ENCODE results near the gene CSNK1G1.
A peak's percentile ranks its signal among the peaks of the same experiment; 100 is the strongest.
"Not testable (repeated sequence)": the region's sequence is repeated elsewhere in the genome, so short reads cannot be mapped to it uniquely, and the experiment has no call there.

The CSNK1G1 gene

GRCh38 chr15:64355944-64356709 lies at the start of gene CSNK1G1:
Gene CSNK1G1 (minus strand): TSS chr15:64356173. CDS start chr15:64300499, 55,674 bp downstream.
- DNase-seq (ENCODE audit: low read depth): peak; percentile 87

DNA sequence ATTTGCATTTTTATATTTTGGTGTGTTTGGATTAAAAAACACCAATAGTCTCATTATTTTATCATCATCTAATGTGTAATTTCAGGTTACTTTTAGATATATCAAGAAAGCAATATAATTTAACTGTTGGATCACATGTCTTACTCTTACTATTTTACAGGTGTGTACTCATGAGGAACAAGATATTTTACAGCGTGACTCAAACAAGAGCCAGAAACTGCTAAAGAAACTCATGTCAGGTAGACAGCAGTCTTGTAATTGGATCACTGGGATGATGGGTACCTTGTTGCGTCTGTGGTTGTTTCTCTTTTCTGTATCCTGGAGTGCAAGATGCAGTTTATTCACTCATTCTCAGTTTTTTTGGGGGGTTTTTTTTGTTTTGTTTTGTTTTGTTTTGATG lies 44.6 kb upstream of the CSNK1G1 start:
- no peak for DNase-seq (ENCODE audit: low read depth)

DNA sequence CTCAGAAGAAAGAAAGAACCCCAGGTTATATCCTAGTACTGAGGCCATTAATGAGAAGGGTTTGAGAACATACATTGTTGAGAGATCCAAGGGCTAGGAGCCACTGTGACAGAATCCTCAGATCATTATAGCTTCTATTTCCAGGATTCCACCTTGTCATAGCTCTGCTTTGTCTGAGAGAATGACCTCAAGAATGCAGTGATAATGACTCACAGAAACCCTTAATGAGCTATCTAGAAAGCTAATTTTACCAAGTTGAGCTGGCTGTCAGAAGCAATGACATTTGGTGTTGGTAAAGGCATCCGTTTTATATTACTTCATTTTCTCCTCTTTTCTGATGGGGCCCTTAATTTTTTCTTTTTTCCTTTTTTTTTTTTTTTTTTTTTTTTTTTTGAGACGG lies 42.6 kb upstream of the CSNK1G1 start:
- DNase-seq (ENCODE audit: low read depth): no peak

DNA sequence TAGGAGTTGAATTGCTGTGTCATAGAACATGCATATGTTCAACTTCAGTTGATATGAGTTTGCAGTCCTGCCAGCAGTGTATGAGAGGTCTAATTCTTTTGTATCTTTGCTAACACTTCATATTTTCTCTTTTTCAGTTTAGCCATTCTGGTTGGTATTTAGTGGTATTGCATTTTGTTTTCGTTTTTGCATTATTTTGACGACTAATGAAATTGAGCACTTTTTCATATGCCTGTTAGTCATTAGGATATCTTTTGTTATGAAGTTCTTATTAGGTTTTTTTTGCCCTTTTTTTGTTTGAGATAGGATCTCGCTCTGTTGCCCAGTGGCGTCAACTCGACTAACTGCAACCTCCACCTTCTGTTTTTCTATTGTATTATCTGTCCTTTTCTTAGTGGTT lies 40.8 kb upstream of the CSNK1G1 start:
- no peak for DNase-seq (ENCODE audit: low read depth)

- DNase-seq (ENCODE audit: low read depth): not testable (repeated sequence)
These were observed 36.5 kb upstream of the CSNK1G1 start for GRCh38 chr15:64392471-64392870.

DNA sequence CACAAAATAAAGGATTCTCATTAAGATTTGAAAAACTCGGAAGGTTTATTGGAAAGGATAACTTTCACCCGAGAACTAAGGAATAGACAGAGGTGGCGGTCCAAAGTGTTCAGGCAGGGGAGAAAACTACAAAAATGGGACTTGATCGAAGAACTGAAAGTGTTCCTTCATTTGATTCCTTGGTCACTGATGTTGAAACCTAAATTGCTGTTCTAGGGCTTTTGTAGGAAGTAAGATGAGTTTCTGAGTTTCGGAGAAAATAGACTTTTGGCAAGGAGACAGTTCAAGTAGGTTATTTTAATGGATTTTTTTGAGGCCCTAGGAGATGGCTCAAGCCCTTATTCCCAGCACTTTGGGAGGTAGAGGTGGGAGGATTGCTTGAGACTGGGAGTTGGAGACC lies 33.1 kb upstream of the CSNK1G1 start:
- DNase-seq (ENCODE audit: low read depth): no peak

- DNase-seq (ENCODE audit: low read depth): peak; percentile 82
These were observed 31.7 kb upstream of the CSNK1G1 start, which contains the start of gene TRIP4 for GRCh38 chr15:64387562-64388168. Gene TRIP4 (plus strand): TSS chr15:64387836. CDS start chr15:64387864, 28 bp downstream.

DNA sequence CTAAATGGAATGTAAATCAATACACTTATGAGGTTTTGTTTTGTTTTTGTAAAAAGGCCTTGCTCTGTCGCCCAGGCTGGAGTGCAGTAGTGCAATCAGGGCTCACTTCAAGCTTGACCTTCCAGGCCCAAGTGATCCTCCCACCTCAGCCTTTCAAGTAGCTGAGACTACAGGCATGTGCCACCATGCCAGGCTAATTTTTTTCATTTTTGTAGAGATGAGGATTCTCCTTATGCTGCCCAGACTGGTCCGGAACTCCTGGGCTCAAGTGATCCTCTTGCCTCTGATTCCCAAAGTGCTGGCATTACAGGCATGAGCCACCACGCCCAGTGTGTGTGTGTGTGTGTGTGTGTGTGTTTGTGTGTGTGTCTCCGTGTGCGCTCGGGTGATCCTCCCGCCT lies 30.3 kb upstream of the CSNK1G1 start:
- no peak for DNase-seq (ENCODE audit: low read depth)

GRCh38 chr15:64383760-64384159 lies 27.8 kb upstream of the CSNK1G1 start:
- DNase-seq (ENCODE audit: low read depth): no peak

- DNase-seq (ENCODE audit: low read depth): peak; percentile 87
These were observed 25.2 kb upstream of the CSNK1G1 start, which contains the start of gene PCLAF for GRCh38 chr15:64381000-64381751. Gene PCLAF (minus strand): TSS chr15:64381441. CDS start chr15:64381371, 70 bp downstream.

DNA sequence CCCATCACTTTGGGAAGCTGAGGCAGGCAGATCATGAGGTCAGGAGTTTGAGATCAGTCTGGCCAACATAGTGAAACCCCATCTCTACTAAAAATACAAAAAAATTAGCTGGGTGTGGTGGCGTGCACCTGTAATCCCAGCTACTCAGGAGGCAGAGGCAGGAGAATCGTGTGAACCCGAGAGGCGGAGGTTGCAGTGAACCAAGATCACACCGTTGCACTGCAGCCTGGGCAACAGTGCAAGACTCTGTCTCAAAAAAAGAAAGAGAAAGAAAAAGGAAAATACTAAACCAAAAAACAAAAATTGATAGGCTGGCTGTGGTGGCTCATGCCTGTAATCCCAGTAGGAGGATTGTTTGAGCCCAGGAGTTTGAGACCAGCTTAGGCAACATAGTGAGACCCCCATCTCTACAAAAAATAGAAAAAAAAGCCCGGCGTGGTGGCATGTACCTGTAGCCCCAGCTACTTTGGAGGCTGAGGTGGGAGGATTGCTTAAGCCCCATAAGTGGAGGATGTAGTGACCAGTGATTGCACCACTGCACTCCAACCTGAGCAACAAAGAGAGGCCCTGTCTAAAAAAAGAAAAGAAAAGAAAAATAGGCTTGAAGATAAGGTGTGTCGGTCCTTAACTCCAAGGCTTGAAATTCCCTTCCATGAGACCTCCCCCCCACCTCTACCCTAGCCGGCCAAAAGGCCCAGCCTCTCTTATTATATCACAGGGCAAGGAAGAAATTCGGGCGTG lies 24.3 kb upstream of the CSNK1G1 start:
- DNase-seq (ENCODE audit: low read depth): not testable (repeated sequence)

GRCh38 chr15:64379216-64379960 lies 23.4 kb upstream of the CSNK1G1 start:
- no peak for DNase-seq (ENCODE audit: low read depth)

- no peak for DNase-seq (ENCODE audit: low read depth)
These were observed 17.4 kb upstream of the CSNK1G1 start for GRCh38 chr15:64373360-64373759.

- not testable (repeated sequence) for DNase-seq (ENCODE audit: low read depth)
These were observed 15.4 kb upstream of the CSNK1G1 start for GRCh38 chr15:64371383-64371782.

- DNase-seq (ENCODE audit: low read depth): no peak
These were observed 13.2 kb upstream of the CSNK1G1 start for GRCh38 chr15:64369078-64369607.

- no peak for DNase-seq (ENCODE audit: low read depth)
These were observed 5.3 kb upstream of the CSNK1G1 start for GRCh38 chr15:64361259-64361658.

DNA sequence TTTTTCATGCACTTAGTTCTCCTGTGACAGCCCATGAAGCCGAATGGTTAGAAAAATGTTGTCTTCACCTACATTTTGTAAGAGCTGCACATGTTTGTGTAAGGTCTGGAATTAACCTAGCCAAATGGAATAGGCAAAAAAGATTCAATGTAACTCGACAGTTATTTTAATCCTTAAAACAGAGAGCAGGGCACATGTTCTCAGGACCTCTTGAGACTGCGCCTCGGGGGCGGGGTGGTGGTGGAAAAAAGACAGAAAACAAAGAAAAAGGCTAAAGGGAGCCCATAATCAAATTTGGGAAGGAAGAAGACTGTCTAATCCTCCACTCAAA lies 702 bp upstream of the CSNK1G1 start:
- no peak for DNase-seq (ENCODE audit: low read depth)

- no peak for DNase-seq (ENCODE audit: low read depth)
These were observed 527 bp downstream of the CSNK1G1 start for GRCh38 chr15:64355348-64355943.

DNA sequence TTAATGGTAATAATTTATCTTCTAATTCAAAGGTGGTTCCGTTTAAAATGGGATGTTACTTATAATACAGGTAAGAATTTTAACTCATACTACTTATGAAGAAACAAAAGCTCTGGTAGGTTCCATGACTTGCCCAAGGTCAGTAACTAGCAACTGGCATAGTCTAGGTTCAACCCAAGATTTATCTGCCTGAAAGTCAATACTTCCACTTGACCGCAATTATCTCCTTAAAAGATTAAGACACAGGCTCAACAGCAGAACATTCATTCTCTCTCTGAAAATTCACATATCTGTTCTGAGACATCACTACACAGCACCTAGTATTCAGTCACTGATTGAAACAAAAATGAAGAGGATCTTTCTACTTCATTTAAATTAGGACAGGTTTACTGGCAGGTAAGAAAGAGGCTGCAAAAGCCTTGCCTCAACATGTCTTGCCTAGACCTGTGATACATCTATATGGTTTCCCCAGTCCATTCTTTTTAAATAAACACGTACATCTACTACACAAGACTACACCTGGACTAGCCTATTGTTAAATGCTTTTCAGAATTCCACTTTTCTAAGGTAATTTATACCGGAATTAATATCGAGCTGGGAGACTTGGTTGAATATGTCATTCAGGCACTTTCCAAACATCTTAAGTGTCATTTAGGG lies 1.2 kb downstream of the CSNK1G1 start:
- DNase-seq (ENCODE audit: low read depth): no peak

DNA sequence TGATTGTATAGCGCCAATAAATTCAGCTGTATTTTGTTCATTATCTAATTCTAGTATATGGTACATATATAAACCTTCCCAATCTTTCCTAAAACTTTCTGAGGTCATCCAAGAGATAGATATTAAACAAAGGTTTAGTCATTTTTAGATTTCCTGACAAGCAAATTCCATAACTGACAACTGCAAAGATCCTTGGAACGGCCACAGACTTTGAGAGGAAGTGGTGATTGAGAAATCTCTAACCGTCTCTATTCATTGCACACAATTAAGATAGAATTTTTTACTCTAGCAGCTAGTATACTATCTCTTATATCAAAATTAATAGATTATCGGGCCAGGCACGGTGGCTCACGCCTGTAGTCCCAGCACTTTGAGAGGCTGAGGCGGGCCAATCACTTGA lies 4.7 kb downstream of the CSNK1G1 start:
- no peak for DNase-seq (ENCODE audit: low read depth)
